Measurements from ENCODE around the gene ZNF740. TPM values are rescaled to one million over a fixed set of nuclear protein-coding genes. Genes with fewer than 3 reads are reported as not detected.

ZNF740 gene
- total and polyA plus RNA-seq, 2 donors from 2014 or later, result 11.1 to 58.3 TPM

DNA sequence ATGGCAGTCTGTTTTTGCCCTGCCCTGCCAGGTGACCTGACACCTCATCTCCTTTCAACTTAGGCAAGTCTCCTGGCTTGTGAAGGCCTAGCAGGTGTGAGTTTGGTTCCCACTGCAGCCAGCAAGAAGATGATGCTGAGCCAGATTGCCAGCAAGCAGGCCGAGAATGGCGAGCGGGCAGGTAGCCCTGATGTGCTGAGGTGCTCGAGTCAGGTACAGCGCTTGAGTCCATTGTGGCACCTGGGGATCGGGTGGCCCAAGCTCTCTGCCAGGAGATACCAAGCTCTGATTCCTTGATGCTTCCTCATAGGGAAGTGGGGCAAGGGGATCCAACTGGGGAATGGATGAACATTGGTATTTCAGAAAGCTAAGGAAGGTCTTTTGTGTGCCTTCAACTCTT is 4.3 kb downstream of the ZNF740 start:
- Histone ChIP-seq H3K9ac (ENCODE audit: low read length in 3 of 3) (peak overlapping the region in 1 of 3 donors; percentile 31), H3K9me3 (ENCODE audit: control insufficient read depth in 2 of 3, insufficient read depth in 1 of 3, low read length in 3 of 3) (no peaks in the 10 kb centered on the region), H3K4me3 (ENCODE audit: low read length in 3 of 3) (no peak overlapping the region), H3K27me3 (ENCODE audit: control insufficient read depth, insufficient read depth, low read length) (no peaks in the 10 kb centered on the region), H3K27ac (ENCODE audit: low read depth in 2 of 2, low read length in 2 of 2) (no peak overlapping the region), H3K4me1 (ENCODE audit: control insufficient read depth in 2 of 3, insufficient read depth in 2 of 3, low read depth in 1 of 3, low read length in 3 of 3) (peaks cover 11 to 24% (median 22%) of the 10 kb centered on the region in 3 donors), H3K36me3 (ENCODE audit: control insufficient read depth in 2 of 3, insufficient read depth in 3 of 3, low read length in 3 of 3) (peaks cover 25 to 65% (median 43%) of the 10 kb centered on the region in 3 donors)
- DNase-seq (no peak), FAIRE-seq (no peak)
- intact Hi-C loops (cut with DNase I), result no loop called here
- TF ChIP-seq, protein P1, sequence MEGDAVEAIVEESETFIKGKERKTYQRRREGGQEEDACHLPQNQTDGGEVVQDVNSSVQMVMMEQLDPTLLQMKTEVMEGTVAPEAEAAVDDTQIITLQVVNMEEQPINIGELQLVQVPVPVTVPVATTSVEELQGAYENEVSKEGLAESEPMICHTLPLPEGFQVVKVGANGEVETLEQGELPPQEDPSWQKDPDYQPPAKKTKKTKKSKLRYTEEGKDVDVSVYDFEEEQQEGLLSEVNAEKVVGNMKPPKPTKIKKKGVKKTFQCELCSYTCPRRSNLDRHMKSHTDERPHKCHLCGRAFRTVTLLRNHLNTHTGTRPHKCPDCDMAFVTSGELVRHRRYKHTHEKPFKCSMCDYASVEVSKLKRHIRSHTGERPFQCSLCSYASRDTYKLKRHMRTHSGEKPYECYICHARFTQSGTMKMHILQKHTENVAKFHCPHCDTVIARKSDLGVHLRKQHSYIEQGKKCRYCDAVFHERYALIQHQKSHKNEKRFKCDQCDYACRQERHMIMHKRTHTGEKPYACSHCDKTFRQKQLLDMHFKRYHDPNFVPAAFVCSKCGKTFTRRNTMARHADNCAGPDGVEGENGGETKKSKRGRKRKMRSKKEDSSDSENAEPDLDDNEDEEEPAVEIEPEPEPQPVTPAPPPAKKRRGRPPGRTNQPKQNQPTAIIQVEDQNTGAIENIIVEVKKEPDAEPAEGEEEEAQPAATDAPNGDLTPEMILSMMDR (IDR thresholded peaks at IDR 0.05; ENCODE audit: borderline replicate concordance, extremely low read depth, insufficient read depth), result no peak

DNA sequence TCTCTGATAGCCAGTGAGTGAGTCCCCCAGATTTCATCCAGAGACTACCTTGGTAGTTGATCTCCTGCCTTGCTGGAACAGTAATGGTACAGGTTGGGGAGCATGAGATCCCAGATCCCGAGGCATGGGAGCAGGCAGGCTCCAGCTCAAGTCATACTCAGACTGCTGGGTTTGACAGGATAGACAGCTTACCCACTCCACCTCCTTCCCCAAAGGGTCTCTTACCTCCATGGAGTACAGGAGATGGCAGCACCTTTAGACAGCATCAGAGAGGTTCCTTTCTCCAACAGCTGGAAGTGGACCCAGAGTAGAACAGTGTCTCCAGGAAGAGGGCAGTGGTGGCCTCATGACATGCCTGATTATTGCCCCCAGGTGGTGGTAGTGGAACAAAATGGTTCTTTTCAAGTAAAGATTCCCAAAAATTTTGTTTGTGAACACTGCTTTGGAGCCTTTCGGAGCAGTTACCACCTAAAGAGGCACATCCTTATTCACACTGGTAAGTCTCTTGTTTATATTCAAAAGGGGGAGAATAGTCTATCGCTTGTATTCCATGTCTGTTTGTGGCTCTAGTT is 5.1 kb downstream of the ZNF740 start:
- intact Hi-C loops (cut with DNase I), result no loop called here
- no peak overlapping the region for H3K27ac ChIP-seq (ENCODE audit: low read depth in 2 of 2, low read length in 2 of 2)
- H3K36me3 ChIP-seq (ENCODE audit: control insufficient read depth in 2 of 3, insufficient read depth in 3 of 3, low read length in 3 of 3), result peaks cover 25 to 65% (median 43%) of the 10 kb centered on the region in 3 donors
- no peaks in the 10 kb centered on the region for H3K27me3 ChIP-seq (ENCODE audit: control insufficient read depth, insufficient read depth, low read length)
- peaks cover 11 to 28% (median 21%) of the 10 kb centered on the region in 3 donors for H3K4me1 ChIP-seq (ENCODE audit: control insufficient read depth in 2 of 3, insufficient read depth in 2 of 3, low read depth in 1 of 3, low read length in 3 of 3)
- DNase-seq, result no peak
- no peak for FAIRE-seq
- H3K9me3 ChIP-seq (ENCODE audit: control insufficient read depth in 2 of 3, insufficient read depth in 1 of 3, low read length in 3 of 3), result no peaks in the 10 kb centered on the region
- no peak overlapping the region for H3K4me3 ChIP-seq (ENCODE audit: low read length in 3 of 3)
- TF ChIP-seq, protein P1 (IDR thresholded peaks at IDR 0.05; ENCODE audit: borderline replicate concordance, extremely low read depth, insufficient read depth), result no peak
- no peak overlapping the region for H3K9ac ChIP-seq (ENCODE audit: low read length in 3 of 3)

DNA sequence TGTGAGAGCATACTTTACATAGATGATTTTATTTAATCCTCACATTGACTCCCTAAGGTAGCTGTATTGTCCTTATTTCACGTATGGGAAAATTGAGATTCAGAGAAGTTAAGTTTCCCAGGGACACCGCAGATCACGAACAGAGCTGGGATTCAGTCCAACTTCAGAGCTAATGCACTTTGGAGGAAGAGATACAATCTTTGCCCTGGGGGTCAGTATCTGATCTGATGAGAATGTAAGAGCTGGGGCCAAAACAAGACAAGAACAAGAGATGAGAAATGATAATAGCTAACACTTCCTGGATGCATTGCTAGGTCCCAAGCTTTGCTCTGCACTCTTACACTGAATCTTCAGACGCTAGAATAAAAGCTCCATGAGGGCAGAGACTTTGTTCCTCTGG is 6.2 kb downstream of the ZNF740 start:
- no peak overlapping the region for H3K27ac ChIP-seq (ENCODE audit: low read depth in 2 of 2, low read length in 2 of 2)
- TF ChIP-seq, protein P1 (IDR thresholded peaks at IDR 0.05; ENCODE audit: borderline replicate concordance, extremely low read depth, insufficient read depth), result no peak
- no peak overlapping the region for H3K4me3 ChIP-seq (ENCODE audit: low read length in 3 of 3)
- peaks cover 10 to 22% (median 17%) of the 10 kb centered on the region in 3 donors for H3K4me1 ChIP-seq (ENCODE audit: control insufficient read depth in 2 of 3, insufficient read depth in 2 of 3, low read depth in 1 of 3, low read length in 3 of 3)
- DNase-seq (no peak), FAIRE-seq (no peak)
- intact Hi-C loops (cut with DNase I), result no loop called here
- no peaks in the 10 kb centered on the region for H3K9me3 ChIP-seq (ENCODE audit: control insufficient read depth in 2 of 3, insufficient read depth in 1 of 3, low read length in 3 of 3)
- H3K27me3 ChIP-seq (ENCODE audit: control insufficient read depth, insufficient read depth, low read length), result no peaks in the 10 kb centered on the region
- no peak overlapping the region for H3K9ac ChIP-seq (ENCODE audit: low read length in 3 of 3)
- peaks cover 25 to 64% (median 43%) of the 10 kb centered on the region in 3 donors for H3K36me3 ChIP-seq (ENCODE audit: control insufficient read depth in 2 of 3, insufficient read depth in 3 of 3, low read length in 3 of 3)
